ENCODE measurements around the gene IGFBP2. TPM values are rescaled to one million over a fixed set of nuclear protein-coding genes. Genes with fewer than 3 reads are reported as not detected.

IGFBP2 gene
- total RNA-seq, 1 experiment from 2014 or later, result 363 TPM

GRCh38 chr2:216671791-216672343, 38.6 kb downstream of the IGFBP2 start:
- Histone ChIP-seq H3K4me1 (ENCODE audit: insufficient read depth, low read length) (no peaks in the 10 kb centered on the region; the same call in 1 of the 2 replicates), H3K4ac (ENCODE audit: low read depth, low read length) (no peak overlapping the region), H3K27ac (ENCODE audit: insufficient read length, low read depth, low read length) (no peak overlapping the region), H2BK5ac (ENCODE audit: insufficient read length, low read length) (no peak overlapping the region), H2BK15ac (ENCODE audit: low read depth, low read length) (no peak overlapping the region), H3K79me1 (ENCODE audit: insufficient read depth, low read depth, low read length, poor library complexity, severe bottlenecking) (no peaks in the 10 kb centered on the region), H3K9ac (ENCODE audit: extremely low read depth, insufficient read length, low read length) (no peak overlapping the region), H3K9me3 (ENCODE audit: control insufficient read depth, low read depth, low read length) (no peaks in the 10 kb centered on the region), H4K91ac (ENCODE audit: insufficient read length, low read depth, low read length) (no peak overlapping the region), H3K27me3 (ENCODE audit: insufficient read depth, low read length) (no peaks in the 10 kb centered on the region), H3K4me2 (ENCODE audit: insufficient read depth, insufficient read length, low read length) (no peak overlapping the region), H2BK120ac (ENCODE audit: low read depth, low read length, poor library complexity, severe bottlenecking) (no peak overlapping the region), H4K8ac (replicated peaks; ENCODE audit: insufficient read length, low read depth, low read length) (no peak overlapping the region), H3K14ac (ENCODE audit: insufficient read depth, low read length) (no peak overlapping the region), H3K56ac (ENCODE audit: insufficient read length, low read depth, low read length) (no peak overlapping the region), H4K20me1 (ENCODE audit: control insufficient read depth, insufficient read depth, insufficient read length) (no peaks in the 10 kb centered on the region), H2AFZ (ENCODE audit: low read length) (no peak overlapping the region), H3K79me2 (ENCODE audit: insufficient read depth, low read length) (no peaks in the 10 kb centered on the region), H2BK12ac (ENCODE audit: insufficient read length, low read depth, low read length) (no peak overlapping the region), H2AK5ac (ENCODE audit: insufficient read length, low read length) (no peak overlapping the region), H2BK20ac (ENCODE audit: low read depth, low read length, poor library complexity, severe bottlenecking) (no peak overlapping the region), H3K23me2 (ENCODE audit: insufficient read length, low read depth, low read length, poor library complexity, severe bottlenecking) (peaks cover 3% of the 10 kb centered on the region), H3K18ac (ENCODE audit: insufficient read length, low read depth, low read length) (no peak overlapping the region), H3K23ac (ENCODE audit: insufficient read length, low read depth, low read length) (no peak overlapping the region), H3T11ph (ENCODE audit: low read length) (no peak overlapping the region), H4K5ac (ENCODE audit: insufficient read length, low read depth, low read length) (no peak overlapping the region)
- H3K4me3 Mint-ChIP-seq, result no peak overlapping the region
- no peak for DNase-seq
- TF ChIP-seq CTCF (conservative IDR thresholded peaks at IDR 0.05), result no peak
- H3K27me3 Mint-ChIP-seq (ENCODE audit: low read depth), result peaks cover 5% of the 10 kb centered on the region
- no peaks in the 10 kb centered on the region for H3K36me3 Mint-ChIP-seq (ENCODE audit: insufficient read depth in 1 of 3, low read depth in 3 of 3)
- H3K9me3 Mint-ChIP-seq, result no peaks in the 10 kb centered on the region
- H3K27ac Mint-ChIP-seq, result no peak overlapping the region
- H3K4me1 Mint-ChIP-seq, result no peaks in the 10 kb centered on the region
- WGBS (ENCODE audit: extremely low coverage, insufficient read length, low lambda C conversion rate), result no CpG with 5 or more reads among the region's 12 CpGs
